DOHH2 (cell line): Measurements from ENCODE around the gene ATE1.
"Not testable (repeated sequence)": the region's sequence is repeated elsewhere in the genome, so short reads cannot be mapped to it uniquely, and the experiment has no call there.

Experiments
- H3F3A ChIP-seq: fragments of 200-600 bp; sonication (generic), shearing (Covaris generic); 2 replicates; pipeline ENCODE4 v1.6.0; 2016; ENCODE audit warnings: antibody characterized with exemption, mild to moderate bottlenecking; ENCODE audit not compliant: control insufficient read depth, insufficient read depth
- H3K27ac ChIP-seq: fragments of 200-600 bp; sonication (generic); 2 replicates; pipeline ENCODE4 v1.5.1; 2014; ENCODE audit warnings: low read depth, mild to moderate bottlenecking, low read length, moderate library complexity
- H3K27me3 ChIP-seq: fragments of 200-600 bp; sonication (generic); 2 replicates; pipeline ENCODE4 v1.6.1; 2014; ENCODE audit warnings: mild to moderate bottlenecking, low read length, mixed read lengths; ENCODE audit not compliant: control insufficient read depth
- H3K36me3 ChIP-seq: fragments of 200-600 bp; sonication (generic); 2 replicates; pipeline ENCODE4 v1.6.1; 2014; ENCODE audit warnings: mild to moderate bottlenecking, low read length, moderate library complexity, mixed read lengths; ENCODE audit not compliant: control insufficient read depth
- H3K4me1 ChIP-seq: fragments of 200-600 bp; sonication (generic); 2 replicates; pipeline ENCODE4 v1.6.1; 2014; ENCODE audit warnings: mild to moderate bottlenecking, low read length, mixed read lengths; ENCODE audit not compliant: control insufficient read depth
- H3K4me2 ChIP-seq: fragments of 200-600 bp; sonication (generic); 2 replicates; pipeline ENCODE4 v1.6.0; 2014; ENCODE audit warnings: mild to moderate bottlenecking, low read length, moderate library complexity
- H3K4me3 ChIP-seq: fragments of 200-600 bp; sonication (generic); 2 replicates; pipeline ENCODE4 v1.5.1; 2014; ENCODE audit warnings: mild to moderate bottlenecking, low read length, mixed read lengths
- H3K79me2 ChIP-seq: fragments of 200-600 bp; sonication (generic); 2 replicates; pipeline ENCODE4 v1.6.1; 2014; ENCODE audit warnings: mild to moderate bottlenecking, low read length, mixed read lengths; ENCODE audit not compliant: control insufficient read depth
- H3K9me2 ChIP-seq: fragments of 200-600 bp; sonication (generic); replicated peaks from 2 replicates; pipeline ENCODE4 v1.6.1; 2014; ENCODE audit warnings: mild to moderate bottlenecking, low read length, mixed read lengths; ENCODE audit not compliant: control insufficient read depth
- H3K9me3 ChIP-seq: fragments of 200-600 bp; sonication (generic); 2 replicates; pipeline ENCODE4 v1.6.1; 2014; ENCODE audit warnings: antibody characterized with exemption, low read length, mixed read lengths; ENCODE audit not compliant: control insufficient read depth, insufficient read depth
- H4K20me1 ChIP-seq: fragments of 200-600 bp; sonication (generic); 2 replicates; pipeline ENCODE4 v1.6.0; 2014; ENCODE audit warnings: low read depth, mild to moderate bottlenecking, antibody characterized with exemption, low read length, moderate library complexity; ENCODE audit not compliant: control insufficient read depth, insufficient read depth
- EZH2phosphoT487 ChIP-seq: fragments of 200-600 bp; sonication (generic); IDR thresholded peaks from 2 replicates; pipeline ENCODE4 v1.6.1; 2017; ENCODE audit warnings: borderline replicate concordance, mild to moderate bottlenecking, antibody characterized with exemption, low read length, moderate library complexity, mixed read lengths
- TF ChIP-seq, protein P1 (sequence below): fragments of 200-600 bp; sonication (generic); IDR thresholded peaks from one replicate; pipeline ENCODE4 v1.5.1; 2014; ENCODE audit warnings: antibody characterized with exemption, mild to moderate bottlenecking, low read depth, low read length; ENCODE audit not compliant: poor library complexity, severe bottlenecking

The ATE1 gene

DNA sequence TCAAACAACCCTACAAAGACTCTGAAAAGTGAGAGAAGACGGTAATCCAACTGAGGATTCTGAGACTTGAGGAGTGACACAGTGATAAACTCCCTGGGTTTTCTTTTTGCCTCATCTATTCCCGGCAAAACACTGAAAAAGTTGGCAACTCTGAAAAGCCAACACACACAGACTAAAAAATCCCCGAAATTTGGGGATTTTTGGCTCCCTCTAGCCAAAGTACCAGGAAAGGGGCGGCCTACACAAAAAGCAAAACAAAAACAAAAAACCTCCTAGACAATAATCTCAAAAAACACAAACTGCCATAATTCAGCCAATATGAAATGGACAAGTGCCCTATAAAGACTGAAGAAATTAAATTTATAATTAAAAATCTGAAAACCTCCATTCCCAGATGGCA is 161.4 kb downstream of the ATE1 start:
- Histone ChIP-seq H3K9me3 (peaks cover 3% of the 10 kb centered on the region; the same call in 1 of the 2 replicates), H3K4me1 (no peaks in the 10 kb centered on the region), H4K20me1 (no peaks in the 10 kb centered on the region), H3K27me3 (no peaks in the 10 kb centered on the region), H3K27ac (no peak overlapping the region), H3K9me2 (no peaks in the 10 kb centered on the region), H3K4me3 (no peak overlapping the region), H3K79me2 (no peaks in the 10 kb centered on the region), H3K36me3 (no peaks in the 10 kb centered on the region), H3K4me2 (no peak overlapping the region), H3F3A (no peaks in the 10 kb centered on the region)
- TF ChIP-seq, protein P1, sequence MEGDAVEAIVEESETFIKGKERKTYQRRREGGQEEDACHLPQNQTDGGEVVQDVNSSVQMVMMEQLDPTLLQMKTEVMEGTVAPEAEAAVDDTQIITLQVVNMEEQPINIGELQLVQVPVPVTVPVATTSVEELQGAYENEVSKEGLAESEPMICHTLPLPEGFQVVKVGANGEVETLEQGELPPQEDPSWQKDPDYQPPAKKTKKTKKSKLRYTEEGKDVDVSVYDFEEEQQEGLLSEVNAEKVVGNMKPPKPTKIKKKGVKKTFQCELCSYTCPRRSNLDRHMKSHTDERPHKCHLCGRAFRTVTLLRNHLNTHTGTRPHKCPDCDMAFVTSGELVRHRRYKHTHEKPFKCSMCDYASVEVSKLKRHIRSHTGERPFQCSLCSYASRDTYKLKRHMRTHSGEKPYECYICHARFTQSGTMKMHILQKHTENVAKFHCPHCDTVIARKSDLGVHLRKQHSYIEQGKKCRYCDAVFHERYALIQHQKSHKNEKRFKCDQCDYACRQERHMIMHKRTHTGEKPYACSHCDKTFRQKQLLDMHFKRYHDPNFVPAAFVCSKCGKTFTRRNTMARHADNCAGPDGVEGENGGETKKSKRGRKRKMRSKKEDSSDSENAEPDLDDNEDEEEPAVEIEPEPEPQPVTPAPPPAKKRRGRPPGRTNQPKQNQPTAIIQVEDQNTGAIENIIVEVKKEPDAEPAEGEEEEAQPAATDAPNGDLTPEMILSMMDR = no peak
- no peak for TF ChIP-seq EZH2phosphoT487

DNA sequence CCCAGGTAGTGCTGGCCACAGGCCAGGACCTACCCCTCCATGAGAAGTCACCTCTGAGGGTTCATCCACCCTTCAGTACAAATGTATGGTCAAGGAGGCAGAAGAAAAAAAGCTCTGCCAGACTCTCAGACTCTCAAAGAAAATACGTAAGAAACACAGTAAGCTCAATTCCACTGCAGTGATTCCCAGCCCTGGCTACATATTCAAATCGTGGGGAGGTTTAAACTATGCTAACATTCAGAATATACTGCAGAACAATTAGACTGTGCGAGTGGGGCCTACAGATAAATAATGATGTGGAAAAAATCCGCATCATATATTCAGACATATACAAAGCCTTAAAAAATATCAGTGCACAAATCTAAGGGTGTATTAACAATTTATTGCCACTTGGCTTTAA is 162.6 kb downstream of the ATE1 start:
- Histone ChIP-seq H3K4me1 (no peaks in the 10 kb centered on the region), H3K9me3 (peaks cover 6% of the 10 kb centered on the region; the same call in 1 of the 2 replicates), H3K79me2 (no peaks in the 10 kb centered on the region), H3K4me2 (no peak overlapping the region), H3K27ac (no peak overlapping the region), H3K27me3 (no peaks in the 10 kb centered on the region), H3F3A (no peaks in the 10 kb centered on the region), H4K20me1 (no peaks in the 10 kb centered on the region), H3K4me3 (no peak overlapping the region), H3K36me3 (no peaks in the 10 kb centered on the region), H3K9me2 (no peaks in the 10 kb centered on the region)
- TF ChIP-seq, protein P1 = no peak
- TF ChIP-seq EZH2phosphoT487 = no peak

DNA sequence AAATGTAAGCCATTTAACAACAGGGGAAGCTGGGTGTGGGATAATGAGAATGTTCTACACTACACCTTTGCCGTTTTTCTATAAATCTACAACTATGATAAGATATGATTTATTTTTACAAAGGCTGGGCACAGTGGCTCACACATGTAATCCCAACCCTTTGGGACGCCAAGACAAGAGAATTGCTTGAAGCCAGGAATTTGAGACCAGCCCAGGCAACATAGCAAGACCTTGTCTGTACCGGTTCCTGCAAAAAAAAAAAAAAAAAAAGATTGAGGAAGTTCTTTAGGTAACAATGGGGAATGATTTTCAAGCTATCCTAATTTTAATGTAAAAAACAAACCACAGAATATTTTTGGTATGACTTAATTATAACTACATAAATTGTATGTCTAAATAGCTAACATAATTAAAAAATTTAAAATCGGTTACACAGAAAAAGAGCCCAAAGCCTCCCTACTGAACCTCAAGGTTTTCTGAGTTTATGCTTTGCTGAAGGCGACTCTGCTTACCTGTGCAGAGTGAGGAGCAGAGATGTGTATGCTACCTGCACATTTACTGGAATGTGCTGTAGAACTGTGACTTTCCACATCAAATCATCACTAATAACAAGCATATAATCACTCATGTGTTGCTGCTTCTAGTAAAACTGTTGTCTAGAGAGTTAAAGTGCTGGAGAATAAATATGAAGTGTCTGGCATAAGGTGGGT is 163.4 kb downstream of the ATE1 start:
- TF ChIP-seq, protein P1 = no peak
- no peak for TF ChIP-seq EZH2phosphoT487
- no peak overlapping the region for H3K4me3 ChIP-seq
- peaks cover 9% of the 10 kb centered on the region; the same call in 1 of the 2 replicates for H3K9me3 ChIP-seq
- no peaks in the 10 kb centered on the region for H3K27me3 ChIP-seq
- H3F3A ChIP-seq = no peaks in the 10 kb centered on the region
- no peaks in the 10 kb centered on the region for H3K36me3 ChIP-seq
- H3K9me2 ChIP-seq = no peaks in the 10 kb centered on the region
- no peak overlapping the region for H3K27ac ChIP-seq
- no peak overlapping the region for H3K4me2 ChIP-seq
- no peaks in the 10 kb centered on the region for H4K20me1 ChIP-seq
- no peaks in the 10 kb centered on the region for H3K4me1 ChIP-seq
- no peaks in the 10 kb centered on the region for H3K79me2 ChIP-seq

DNA sequence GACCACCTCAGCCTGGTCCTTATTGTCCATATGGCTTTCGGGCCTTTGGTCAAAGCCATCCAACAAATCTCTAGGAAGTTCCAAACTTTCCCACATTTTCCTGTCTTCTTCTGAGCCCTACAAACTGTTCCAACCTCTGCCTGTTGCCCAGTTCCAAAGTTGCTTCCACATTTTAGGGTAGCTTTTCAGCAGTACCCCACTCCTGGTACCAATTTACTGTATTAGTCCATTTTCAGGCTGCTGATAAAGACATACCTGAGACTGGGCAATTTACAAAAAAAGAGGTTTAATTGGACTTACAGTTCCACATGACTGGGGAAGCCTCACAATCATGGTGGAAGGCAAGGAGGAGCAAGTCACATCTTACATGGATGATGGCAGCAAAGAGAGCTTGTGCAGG is 170.6 kb downstream of the ATE1 start:
- H3K9me2 ChIP-seq, H3K27ac ChIP-seq, H3F3A ChIP-seq, H4K20me1 ChIP-seq, H3K36me3 ChIP-seq, H3K27me3 ChIP-seq, H3K4me1 ChIP-seq, H3K9me3 ChIP-seq, H3K4me3 ChIP-seq, H3K4me2 ChIP-seq, H3K79me2 ChIP-seq: not testable (repeated sequence)

DNA sequence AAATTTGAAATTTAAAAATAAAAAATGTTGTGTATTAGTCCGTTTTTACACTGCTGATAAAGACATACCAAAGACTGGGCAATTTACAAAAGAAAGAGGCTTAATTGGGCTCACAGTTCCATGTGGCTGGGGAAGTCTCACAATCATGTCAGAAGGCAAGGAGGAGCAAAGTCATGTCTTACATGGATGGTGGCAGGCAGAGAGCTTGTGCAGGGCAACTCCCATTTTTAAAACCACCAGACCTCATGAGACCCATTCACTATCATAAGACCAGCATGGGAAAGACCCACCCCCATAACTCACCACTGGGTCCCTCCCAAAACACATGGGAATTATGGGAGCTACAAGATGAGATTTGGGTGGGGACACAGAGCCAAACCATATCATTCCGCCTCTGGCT is 172.3 kb downstream of the ATE1 start:
- not testable (repeated sequence) for H3K4me2 ChIP-seq, H3K4me3 ChIP-seq, H3K27ac ChIP-seq, H3F3A ChIP-seq, H3K79me2 ChIP-seq, H4K20me1 ChIP-seq, H3K9me3 ChIP-seq, H3K27me3 ChIP-seq, H3K9me2 ChIP-seq, H3K36me3 ChIP-seq, H3K4me1 ChIP-seq
